Islet precursor cell (in vitro differentiated cells): ENCODE measurements around the gene ROR1.
A peak's percentile ranks its signal among the peaks of the same experiment; 100 is the strongest.
"Not testable (repeated sequence)": the region's sequence is repeated elsewhere in the genome, so short reads cannot be mapped to it uniquely, and the experiment has no call there.

ENCODE experiments used
- DNase-seq: peaks from one replicate; pipeline ENCODE4 v3.0.0-alpha.2; 2018

ROR1 gene

GRCh38 chr1:64197076-64197475 lies 423.3 kb downstream of the ROR1 start:
- no peak for DNase-seq

DNA sequence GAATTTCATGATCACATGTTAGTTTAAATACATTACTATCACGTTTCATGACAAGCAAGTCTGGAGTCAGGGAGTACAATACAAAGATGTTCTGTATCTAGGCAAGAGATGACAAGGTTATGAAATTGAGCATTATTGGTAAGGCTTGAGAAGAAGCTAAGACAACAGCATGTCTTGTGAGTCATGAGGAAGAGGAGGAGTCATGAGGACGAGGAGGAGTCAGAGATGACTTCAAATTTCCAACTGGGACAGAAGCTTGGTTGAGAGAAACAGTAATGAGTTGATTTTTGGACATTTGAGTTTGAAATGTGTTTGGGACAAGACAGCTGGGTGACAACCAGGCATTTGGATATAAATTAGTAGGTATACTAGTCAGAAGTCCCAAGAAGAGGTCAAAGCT lies 425.3 kb downstream of the ROR1 start:
- DNase-seq, result no peak

DNA sequence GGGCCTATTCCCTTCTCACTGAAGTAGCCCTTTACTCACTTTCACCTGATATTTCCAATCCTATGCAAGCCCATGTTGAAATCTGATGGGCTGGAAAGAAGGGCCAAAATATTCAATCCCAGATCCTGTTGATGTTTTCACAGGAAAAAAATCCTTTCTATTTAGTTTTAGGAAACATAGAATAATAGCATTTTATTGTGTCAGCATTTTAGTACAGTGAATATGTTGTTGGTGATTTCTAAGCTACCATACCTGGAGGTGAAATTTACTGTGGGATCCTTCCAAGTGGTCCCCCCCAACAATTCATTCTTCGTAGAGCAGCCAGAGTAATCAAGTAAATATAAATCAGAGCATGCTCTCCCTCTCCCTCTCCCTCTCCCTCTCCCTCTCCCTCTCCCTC lies 426.2 kb downstream of the ROR1 start:
- DNase-seq, result no peak

DNA sequence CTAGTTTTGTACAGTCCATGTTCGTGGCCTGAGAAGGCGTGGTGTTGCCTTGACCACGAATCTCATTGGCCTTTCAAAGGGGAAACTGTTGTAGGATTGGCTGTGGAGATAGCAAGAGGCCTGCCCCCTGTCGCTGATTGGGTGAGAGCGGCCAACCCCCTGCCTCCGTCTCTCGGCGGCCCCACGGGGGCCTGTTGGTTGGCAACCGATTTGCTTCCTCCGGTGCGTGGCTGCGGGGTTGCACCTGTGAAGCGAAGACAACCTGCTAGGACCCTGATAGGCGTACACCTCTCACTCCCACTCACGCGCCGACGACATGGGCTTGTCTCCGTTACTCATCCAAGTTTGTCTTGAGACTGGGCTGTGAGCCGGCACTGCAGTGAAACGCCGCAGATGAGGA lies 429.6 kb downstream of the ROR1 start, which contains the start of gene UBE2U:
UBE2U (plus strand) TSS at position 204 of the 400 bp plus-strand sequence. CDS start 428 bp downstream, outside the sequence.
- DNase-seq, result no peak

DNA sequence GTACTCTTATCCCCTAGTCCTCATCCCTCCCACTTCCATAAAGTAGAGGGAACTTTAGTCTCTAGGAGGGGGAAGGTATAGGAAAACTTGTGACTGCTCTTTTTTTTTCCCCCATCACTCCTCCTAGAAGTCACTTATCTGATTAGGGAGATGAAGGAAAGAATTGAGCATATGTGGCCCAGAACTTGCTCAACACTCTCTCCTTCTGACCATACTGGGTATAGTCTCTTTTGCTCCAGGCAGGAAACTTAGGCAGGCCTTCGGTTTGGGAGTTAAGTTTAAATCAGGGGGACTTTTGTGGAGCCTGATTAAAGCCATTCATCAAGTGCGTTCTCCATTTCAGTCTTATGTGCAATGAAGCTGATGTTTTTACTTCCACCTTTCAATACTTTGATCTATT lies 435.4 kb downstream of the ROR1 start:
- DNase-seq, result no peak

DNA sequence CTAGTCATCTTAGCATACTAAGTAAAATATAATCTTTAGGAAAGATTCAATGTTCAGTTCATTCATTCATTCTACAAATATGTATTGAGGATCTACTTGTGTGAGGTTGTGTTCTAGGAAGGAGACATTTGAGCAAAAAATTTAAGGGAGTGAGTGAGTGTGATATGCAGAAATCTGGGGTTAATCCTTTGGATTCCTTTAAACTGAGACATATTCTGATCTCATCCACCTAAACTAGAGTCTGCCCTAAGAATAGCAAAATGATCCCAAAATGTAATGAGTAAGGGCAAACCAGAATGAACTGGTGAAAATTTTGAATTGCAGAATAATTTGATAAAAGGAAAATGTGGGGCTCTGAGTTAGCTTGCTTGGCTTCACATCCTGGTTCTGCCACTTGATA lies 438.2 kb downstream of the ROR1 start:
- DNase-seq, result no peak

GRCh38 chr1:64215576-64215975 lies 441.8 kb downstream of the ROR1 start:
- no peak for DNase-seq

- no peak for DNase-seq
These were observed 446.4 kb downstream of the ROR1 start for GRCh38 chr1:64220241-64220640.

GRCh38 chr1:64223329-64224151 lies 449.7 kb downstream of the ROR1 start:
- no peak for DNase-seq

GRCh38 chr1:64224236-64224635 lies 450.4 kb downstream of the ROR1 start:
- not testable (repeated sequence) for DNase-seq

DNA sequence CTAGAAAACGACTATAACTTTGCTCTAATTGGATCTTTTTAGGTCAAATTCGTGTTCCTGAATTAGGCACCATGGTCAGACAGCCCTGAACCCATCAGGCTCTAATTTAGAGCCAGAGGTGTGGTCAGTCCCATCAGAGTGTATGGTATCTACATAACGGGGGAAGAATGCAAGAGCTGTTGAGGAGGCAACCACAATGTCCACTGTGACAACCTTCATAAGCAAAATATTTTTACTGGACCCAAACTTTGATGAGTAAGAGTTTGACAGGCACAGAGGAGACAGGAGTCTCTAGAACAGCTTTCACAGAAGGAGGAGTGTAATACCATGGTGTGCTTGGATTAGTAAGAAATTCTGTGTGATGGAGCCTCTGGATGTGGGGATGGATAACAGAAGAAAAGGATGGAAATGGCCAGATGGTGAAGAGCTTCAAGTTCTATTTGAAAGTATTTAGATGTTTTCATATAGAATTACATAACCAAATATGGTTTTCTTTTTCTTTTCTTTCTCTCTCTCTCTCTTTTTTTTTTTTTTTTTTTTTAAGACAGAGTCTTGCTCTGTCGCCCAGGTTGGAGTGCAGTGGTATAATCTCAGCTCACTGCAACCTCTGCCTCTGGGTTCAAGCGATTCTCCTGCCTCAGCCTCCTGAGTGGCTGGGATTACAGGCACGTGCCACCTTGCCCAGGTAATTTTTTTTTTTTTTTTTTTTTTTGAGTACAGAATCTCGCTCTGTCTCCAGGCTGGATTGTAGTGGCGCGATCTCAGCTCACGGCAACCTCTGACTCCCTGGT lies 454.5 kb downstream of the ROR1 start:
- DNase-seq, result no peak

DNA sequence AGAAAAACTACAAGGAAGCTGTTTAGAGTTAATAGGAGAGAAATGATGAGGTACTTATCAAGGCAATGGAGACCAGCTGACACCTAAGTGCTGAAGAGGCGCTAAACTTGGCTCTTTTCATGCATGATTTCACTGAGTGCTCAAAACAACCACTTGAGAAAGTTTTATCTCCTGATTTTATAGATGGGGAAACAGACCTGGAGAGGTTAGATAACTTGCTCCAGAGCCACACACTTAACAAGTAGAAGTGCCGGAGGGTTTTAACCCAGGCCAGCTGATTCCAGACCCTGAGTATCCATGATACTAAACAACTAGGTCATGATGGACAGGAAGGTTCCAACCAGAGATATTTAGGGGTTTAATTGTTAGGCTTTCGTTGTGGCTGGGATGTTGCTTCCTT lies 455.5 kb downstream of the ROR1 start:
- DNase-seq, result peak; percentile 61
